Right atrium auricular region (tissue), 2 donors: ENCODE results near the gene PPP2R1B. TPM values are rescaled to one million over a fixed set of nuclear protein-coding genes. Genes with fewer than 3 reads are reported as not detected.

Source experiments
- DNase-seq: peaks from one replicate; pipeline ENCODE4 v3.0.0-alpha.2; 2019; ENCODE audit warnings: low spot score
- H3K27ac ChIP-seq, 2 donors: fragments of 200-600 bp; sonication (generic); 1 replicate in 1 of 2; 2 replicates in 1 of 2; pipeline ENCODE4 v1.5.1; 2016 to 2019
- H3K27me3 ChIP-seq, 2 donors: fragments of 200-600 bp; sonication (generic); one replicate each; pipeline versions ENCODE4 v1.5.1 to v1.6.0; 2017 to 2019
- H3K36me3 ChIP-seq: fragments of 200-600 bp; sonication (generic); one replicate; pipeline ENCODE4 v1.5.1; 2016
- H3K4me1 ChIP-seq, 2 donors: fragments of 200-600 bp; sonication (generic); one replicate each; pipeline versions ENCODE4 v1.5.1 to v1.6.0; 2017 to 2019
- H3K4me3 ChIP-seq, 2 donors: fragments of 200-600 bp; sonication (generic); 1 replicate in 1 of 2; 2 replicates in 1 of 2; pipeline ENCODE4 v1.5.1; 2017 to 2019; ENCODE audit warnings: mild to moderate bottlenecking in 1 of 2, moderate library complexity in 1 of 2
- H3K9me3 ChIP-seq, 2 donors: fragments of 200-600 bp; sonication (generic); one replicate each; pipeline ENCODE4 v1.5.1; 2019
- CTCF ChIP-seq, 2 donors: fragments of 200-600 bp; sonication (generic); IDR thresholded peaks; one replicate each; pipeline ENCODE4 v1.5.1; 2019; ENCODE audit warnings: antibody characterized with exemption in 2 of 2
- total RNA-seq, 2 donors: library from RNA; depleted of rRNA; stranded (reverse); fragments of >200 nt; gene quantifications; one replicate each; pipeline ENCODE4 v1.1.0, GENCODE V29; 2016

Gene PPP2R1B
- total RNA-seq, 2 donors from 2014 or later, result 6.5 to 13.2 TPM

DNA sequence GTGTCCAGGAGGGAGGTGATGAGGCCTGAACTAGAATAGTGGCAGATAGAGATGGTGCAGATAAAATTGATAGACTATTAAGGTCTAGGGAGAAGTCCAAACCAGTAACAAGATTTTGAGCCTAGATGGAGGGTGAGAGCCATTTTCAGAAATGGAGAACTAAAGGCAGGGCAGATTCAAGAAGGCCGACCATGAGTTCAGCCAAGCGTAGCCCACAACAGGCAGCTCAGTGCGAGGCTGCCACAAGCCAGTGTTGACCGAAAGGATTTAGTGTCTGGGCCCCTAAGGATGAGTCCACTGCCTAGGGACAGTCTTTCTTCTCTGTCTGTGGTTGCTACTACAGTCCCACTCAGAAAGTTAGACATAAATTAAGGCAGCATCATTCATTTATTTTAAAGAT is 51.7 kb downstream of the PPP2R1B start:
- Histone ChIP-seq H3K4me3 (no peak overlapping the region), H3K9me3 (no peaks in the 10 kb centered on the region), H3K27ac (no peak overlapping the region), H3K27me3 (no peaks in the 10 kb centered on the region), H3K4me1 (peaks cover 0 to 13% of the 10 kb centered on the region in 2 donors), H3K36me3 (peaks cover 44% of the 10 kb centered on the region)
- DNase-seq, result no peak
- TF ChIP-seq CTCF (IDR thresholded peaks at IDR 0.05), result no peak

DNA sequence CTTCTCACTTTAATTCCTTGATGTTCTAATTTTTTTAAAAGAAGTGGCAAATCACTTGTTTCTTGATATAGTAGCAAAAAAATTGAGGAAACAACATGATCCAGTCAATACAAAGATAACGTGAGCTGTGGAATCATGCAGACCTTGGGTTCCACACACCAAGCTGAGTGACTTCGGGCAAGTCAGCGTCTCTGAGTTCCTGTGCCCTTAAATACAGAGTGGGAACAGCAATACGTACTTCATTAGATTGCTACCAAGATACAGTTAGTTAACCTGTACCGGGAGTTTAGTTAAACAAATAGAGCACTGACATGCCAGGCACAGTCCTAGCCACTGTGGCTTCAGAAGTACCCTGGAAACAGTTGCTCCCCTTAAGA is 58.5 kb downstream of the PPP2R1B start:
- H3K4me3 ChIP-seq, result no peak overlapping the region
- H3K9me3 ChIP-seq, result no peaks in the 10 kb centered on the region
- H3K27ac ChIP-seq, result peak overlapping the region in 1 of 2 donors; percentile 38
- no peak for TF ChIP-seq CTCF (IDR thresholded peaks at IDR 0.05)
- peaks cover 0 to 7% of the 10 kb centered on the region in 2 donors for H3K4me1 ChIP-seq
- peaks cover 63% of the 10 kb centered on the region for H3K36me3 ChIP-seq
- DNase-seq, result no peak
- H3K27me3 ChIP-seq, result no peaks in the 10 kb centered on the region

- no peak for TF ChIP-seq CTCF (IDR thresholded peaks at IDR 0.05)
- Histone ChIP-seq H3K4me1 (peaks cover 0 to 7% of the 10 kb centered on the region in 2 donors), H3K36me3 (peaks cover 58% of the 10 kb centered on the region), H3K4me3 (no peak overlapping the region), H3K9me3 (no peaks in the 10 kb centered on the region), H3K27me3 (no peaks in the 10 kb centered on the region), H3K27ac (peak overlapping the region; percentile 38 to 50)
- peak; percentile 86 for DNase-seq
Observed at GRCh38 chr11:111707039-111707690, 59.0 kb downstream of the PPP2R1B start.

GRCh38 chr11:111703576-111703975 is 62.6 kb downstream of the PPP2R1B start:
- H3K36me3 ChIP-seq, result peaks cover 41% of the 10 kb centered on the region
- H3K27me3 ChIP-seq, result no peaks in the 10 kb centered on the region
- no peak for TF ChIP-seq CTCF (IDR thresholded peaks at IDR 0.05)
- H3K27ac ChIP-seq, result no peak overlapping the region
- DNase-seq, result no peak
- H3K9me3 ChIP-seq, result no peaks in the 10 kb centered on the region
- H3K4me3 ChIP-seq, result no peak overlapping the region
- peaks cover 0 to 22% of the 10 kb centered on the region in 2 donors for H3K4me1 ChIP-seq

DNA sequence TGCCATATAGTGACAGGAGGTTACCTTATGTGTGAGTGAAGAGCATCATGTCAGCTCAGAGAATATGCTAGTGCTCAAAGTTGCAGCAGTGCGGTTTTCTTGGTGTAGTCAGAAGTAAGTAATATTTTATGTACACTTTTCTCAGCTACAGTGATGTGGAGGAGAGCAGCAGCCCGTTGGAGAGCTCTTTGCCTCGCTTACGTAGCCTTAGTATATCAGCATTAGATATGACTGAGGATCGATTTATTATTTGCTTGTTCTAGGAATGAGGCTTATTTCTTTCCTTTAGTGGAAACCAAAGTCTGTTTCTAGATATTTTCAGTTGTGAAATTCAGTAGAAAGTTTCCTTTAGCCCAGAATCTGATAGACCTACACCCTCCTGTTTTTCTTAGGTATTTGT is 63.6 kb downstream of the PPP2R1B start:
- no peaks in the 10 kb centered on the region for H3K9me3 ChIP-seq
- peaks cover 0 to 24% of the 10 kb centered on the region in 2 donors for H3K4me1 ChIP-seq
- no peak overlapping the region for H3K4me3 ChIP-seq
- DNase-seq, result no peak
- peaks cover 41% of the 10 kb centered on the region for H3K36me3 ChIP-seq
- no peak for TF ChIP-seq CTCF (IDR thresholded peaks at IDR 0.05)
- no peaks in the 10 kb centered on the region for H3K27me3 ChIP-seq
- no peak overlapping the region for H3K27ac ChIP-seq

- DNase-seq, result no peak
- Histone ChIP-seq H3K36me3 (peaks cover 27% of the 10 kb centered on the region), H3K9me3 (no peaks in the 10 kb centered on the region), H3K4me1 (peaks cover 0 to 23% of the 10 kb centered on the region in 2 donors), H3K4me3 (no peak overlapping the region), H3K27me3 (no peaks in the 10 kb centered on the region), H3K27ac (no peak overlapping the region)
- TF ChIP-seq CTCF (IDR thresholded peaks at IDR 0.05), result no peak
Observed at GRCh38 chr11:111700162-111700561, 66.0 kb downstream of the PPP2R1B start.
